PC-3 (cell line): ENCODE results near the gene MED17. TPM values are rescaled to one million over a fixed set of nuclear protein-coding genes. Genes with fewer than 3 reads are reported as not detected.

ENCODE experiments used
- ATAC-seq: fragments of 200-7000 bp; cut with Tn5 transposase; 2 replicates; pipeline ENCODE4 v1.9.1; 2020; ENCODE audit warnings: mild to moderate bottlenecking, moderate library complexity
- BruUV-seq: library from RNA; stranded (reverse); fragments of 400-500 nt; replicated peaks from 2 replicates; lab custom pipeline; 2021; lab: Mats Ljungman, UMichigan
- CTCF ChIA-PET: fragments of 300-600 bp; sonication (Branson Sonifier 250); formaldehyde crosslinking; loops from one replicate; lab custom pipeline; 2022; ENCODE audit warnings: antibody characterized with exemption; lab: Charles Lee
- POLR2A ChIA-PET: fragments of 300-600 bp; sonication (Branson Sonifier 250); formaldehyde crosslinking; loops from one replicate; lab custom pipeline; 2022; ENCODE audit warnings: antibody characterized with exemption; ENCODE audit not compliant: unreplicated experiment; lab: Charles Lee
- DNase-seq: peaks from one replicate; pipeline ENCODE4 v3.0.0-alpha.2; 2015
- H2AFZ ChIP-seq: fragments of 300-600 bp; sonication (generic); 2 replicates; pipeline ENCODE4 v1.6.0; 2016; ENCODE audit warnings: antibody characterized with exemption, low read length
- H3F3A ChIP-seq: fragments of 300-600 bp; sonication (generic); one replicate; pipeline ENCODE4 v1.6.0; 2017; ENCODE audit warnings: antibody characterized with exemption, low read length, control low read depth, mild to moderate bottlenecking; ENCODE audit not compliant: unreplicated experiment
- H3K27ac ChIP-seq: fragments of 300-600 bp; sonication (generic); 2 replicates; pipeline ENCODE4 v1.5.1; 2016; ENCODE audit warnings: mild to moderate bottlenecking, low read length
- H3K27me3 ChIP-seq: fragments of 300-600 bp; sonication (generic); 2 replicates; pipeline ENCODE4 v1.6.1; 2016; ENCODE audit warnings: low read length, mixed read lengths
- H3K36me3 ChIP-seq: fragments of 300-600 bp; sonication (generic); 2 replicates; pipeline ENCODE4 v1.6.1; 2016; ENCODE audit warnings: low read depth, mixed run types, low read length, mixed read lengths
- H3K4me1 ChIP-seq: fragments of 300-600 bp; sonication (generic); 2 replicates; pipeline ENCODE4 v1.5.1; 2016; ENCODE audit warnings: low read length; ENCODE audit not compliant: insufficient read depth
- H3K4me2 ChIP-seq: fragments of 300-600 bp; sonication (generic); 2 replicates; pipeline ENCODE4 v1.6.0; 2016; ENCODE audit warnings: low read length
- H3K4me3 ChIP-seq: fragments of 300-600 bp; sonication (generic); 2 replicates; pipeline ENCODE4 v1.5.1; 2016; ENCODE audit warnings: mild to moderate bottlenecking, low read length, mixed read lengths
- H3K79me2 ChIP-seq: fragments of 300-600 bp; sonication (generic); 2 replicates; pipeline ENCODE4 v1.6.1; 2017; ENCODE audit warnings: low read length, mixed read lengths
- H3K9ac ChIP-seq: fragments of 300-600 bp; sonication (generic); 2 replicates; pipeline ENCODE4 v1.6.0; 2016; ENCODE audit warnings: mild to moderate bottlenecking, low read length
- H3K9me2 ChIP-seq: fragments of 300-600 bp; sonication (generic); replicated peaks from 2 replicates; pipeline ENCODE4 v1.6.1; 2016; ENCODE audit warnings: mixed run types, low read length, mixed read lengths
- H3K9me3 ChIP-seq: fragments of 300-600 bp; sonication (generic); 2 replicates; pipeline ENCODE4 v1.6.1; 2016; ENCODE audit warnings: low read length, mixed read lengths
- H4K20me1 ChIP-seq: fragments of 300-600 bp; sonication (generic); 2 replicates; pipeline ENCODE4 v1.6.1; 2016; ENCODE audit warnings: low read length, mixed read lengths
- CTCF ChIP-seq: fragments of 300-600 bp; sonication (generic); conservative IDR thresholded peaks from 2 replicates; pipeline ENCODE4 v1.5.1; 2017; ENCODE audit warnings: antibody characterized with exemption, low read depth, mild to moderate bottlenecking, low read length
- EZH2 ChIP-seq: fragments of 300-600 bp; sonication (generic); IDR thresholded peaks from one replicate; pipeline ENCODE4 v1.6.1; 2017; ENCODE audit warnings: antibody characterized with exemption, mild to moderate bottlenecking, low read length; ENCODE audit not compliant: unreplicated experiment
- EZH2phosphoT487 ChIP-seq: fragments of 300-600 bp; sonication (generic); IDR thresholded peaks from 2 replicates; pipeline ENCODE4 v1.6.1; 2018; ENCODE audit warnings: mild to moderate bottlenecking, antibody characterized with exemption, low read length, borderline replicate concordance
- intact Hi-C: fragments of 100-400 bp; cut with micrococcal nuclease; formaldehyde crosslinking; loops from 2 replicates; pipeline ENCODE4 v1.9.0; 2023
- total RNA-seq: library from RNA; depleted of rRNA; stranded (reverse); fragments of >200 nt; gene quantifications from 2 replicates; pipeline ENCODE4 v1.2.3, GENCODE V29; 2014

Gene MED17
- total RNA-seq, 1 experiment from 2014 or later: 58.5 TPM

GRCh38 chr11:93804879-93805278 lies 20.8 kb downstream of the MED17 start:
- H3F3A ChIP-seq: no peaks in the 10 kb centered on the region
- no peaks in the 10 kb centered on the region for H3K9me3 ChIP-seq
- H3K4me3 ChIP-seq: no peak overlapping the region
- H3K9me2 ChIP-seq: no peaks in the 10 kb centered on the region
- DNase-seq (no peak), ATAC-seq (peak; percentile 66)
- POLR2A ChIA-PET: no interaction called here
- intact Hi-C loops: no loop called here
- H3K36me3 ChIP-seq: peaks cover 80% of the 10 kb centered on the region
- no peaks in the 10 kb centered on the region for H3K27me3 ChIP-seq
- H3K4me1 ChIP-seq: no peaks in the 10 kb centered on the region
- H3K4me2 ChIP-seq: no peak overlapping the region
- no peak overlapping the region for H2AFZ ChIP-seq
- TF ChIP-seq EZH2 (no peak), EZH2phosphoT487 (no peak), CTCF (no peak)
- peaks cover 5% of the 10 kb centered on the region; the same call in 1 of the 2 replicates for H4K20me1 ChIP-seq
- CTCF ChIA-PET: no interaction called here
- no TSS peak for BruUV-seq
- H3K27ac ChIP-seq: no peak overlapping the region
- no peak overlapping the region for H3K9ac ChIP-seq
- H3K79me2 ChIP-seq: no peaks in the 10 kb centered on the region

GRCh38 chr11:93807980-93808379 lies 23.9 kb downstream of the MED17 start:
- no TSS peak for BruUV-seq
- ChIA-PET CTCF (no interaction called here), POLR2A (no interaction called here)
- Histone ChIP-seq H3K27ac (no peak overlapping the region), H3F3A (no peaks in the 10 kb centered on the region), H3K4me1 (no peaks in the 10 kb centered on the region), H2AFZ (no peak overlapping the region), H4K20me1 (no peaks in the 10 kb centered on the region), H3K4me3 (no peak overlapping the region), H3K79me2 (no peaks in the 10 kb centered on the region), H3K27me3 (no peaks in the 10 kb centered on the region), H3K36me3 (peaks cover 80% of the 10 kb centered on the region), H3K9me2 (no peaks in the 10 kb centered on the region), H3K4me2 (no peak overlapping the region), H3K9ac (no peak overlapping the region), H3K9me3 (no peaks in the 10 kb centered on the region)
- ATAC-seq (no peak), DNase-seq (no peak)
- TF ChIP-seq EZH2phosphoT487 (no peak), CTCF (no peak), EZH2 (no peak)
- intact Hi-C loops: no loop called here

DNA sequence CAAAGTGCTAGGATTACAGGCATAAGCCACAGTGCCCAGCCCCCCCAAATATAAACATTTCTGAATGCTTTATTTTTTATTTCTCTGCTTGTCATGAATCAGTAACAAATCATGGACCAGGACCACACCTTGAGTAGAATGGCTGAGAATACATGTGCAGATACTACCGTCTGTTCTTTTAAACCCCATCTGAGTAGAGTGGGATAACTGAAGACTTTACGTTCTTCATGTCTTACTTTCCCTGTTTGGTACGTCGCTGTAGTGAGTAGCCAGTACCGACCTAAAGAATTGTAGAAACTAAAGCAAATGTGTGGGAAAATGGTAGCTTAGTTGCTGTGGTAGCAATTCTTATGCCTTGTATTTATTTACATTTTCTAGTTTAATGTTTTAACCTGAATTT lies 29.9 kb downstream of the MED17 start:
- BruUV-seq: no TSS peak
- Histone ChIP-seq H3K79me2 (no peaks in the 10 kb centered on the region), H3K27me3 (no peaks in the 10 kb centered on the region), H3F3A (no peaks in the 10 kb centered on the region), H4K20me1 (no peaks in the 10 kb centered on the region), H3K9me2 (no peaks in the 10 kb centered on the region), H3K9ac (no peak overlapping the region), H2AFZ (no peak overlapping the region), H3K4me3 (no peak overlapping the region), H3K4me2 (no peak overlapping the region), H3K9me3 (no peaks in the 10 kb centered on the region), H3K4me1 (no peaks in the 10 kb centered on the region), H3K36me3 (peaks cover 55% of the 10 kb centered on the region), H3K27ac (no peak overlapping the region)
- ChIA-PET POLR2A (no interaction called here), CTCF (no interaction called here)
- ATAC-seq: no peak
- TF ChIP-seq EZH2phosphoT487 (no peak), CTCF (no peak), EZH2 (no peak)
- intact Hi-C loops: no loop called here
- DNase-seq: no peak
